ENCODE results near the gene MPHOSPH6. TPM values are rescaled to one million over a fixed set of nuclear protein-coding genes. Genes with fewer than 3 reads are reported as not detected.

The MPHOSPH6 gene
- total RNA-seq, 2 experiments from 2014 or later = 27.1 to 28.7 TPM

Other genes with a start within 250 kb of the MPHOSPH6 start
- 1 to 10 TPM; 5.8 to 5.9 TPM for gene SDR42E1, start 158.8 kb downstream of the MPHOSPH6 start, total RNA-seq
- gene HSD17B2, start 135.0 kb downstream of the MPHOSPH6 start, total RNA-seq = not detected

Measured in activated CD4-positive, alpha-beta memory T cell treated with anti-CD3 and anti-CD28 coated beads, Interleukin-2, amount 10 ng/mL, durations not matched to agents 7 days and 5 days (primary cell).